Tracheal epithelial cell (primary cell): ENCODE data around the gene TNFSF11. TPM values are rescaled to one million over a fixed set of nuclear protein-coding genes. Genes with fewer than 3 reads are reported as not detected.

ENCODE experiments used
- total RNA-seq: library from RNA; depleted of rRNA; stranded (reverse); fragments of >200 nt; gene quantifications from 2 replicates; pipeline ENCODE4 v1.2.1, GENCODE V29; 2014

Gene TNFSF11, protein sequence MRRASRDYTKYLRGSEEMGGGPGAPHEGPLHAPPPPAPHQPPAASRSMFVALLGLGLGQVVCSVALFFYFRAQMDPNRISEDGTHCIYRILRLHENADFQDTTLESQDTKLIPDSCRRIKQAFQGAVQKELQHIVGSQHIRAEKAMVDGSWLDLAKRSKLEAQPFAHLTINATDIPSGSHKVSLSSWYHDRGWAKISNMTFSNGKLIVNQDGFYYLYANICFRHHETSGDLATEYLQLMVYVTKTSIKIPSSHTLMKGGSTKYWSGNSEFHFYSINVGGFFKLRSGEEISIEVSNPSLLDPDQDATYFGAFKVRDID
- total RNA-seq = 0.48 TPM in 1 of 2 replicates, not detected in the other

DNA sequence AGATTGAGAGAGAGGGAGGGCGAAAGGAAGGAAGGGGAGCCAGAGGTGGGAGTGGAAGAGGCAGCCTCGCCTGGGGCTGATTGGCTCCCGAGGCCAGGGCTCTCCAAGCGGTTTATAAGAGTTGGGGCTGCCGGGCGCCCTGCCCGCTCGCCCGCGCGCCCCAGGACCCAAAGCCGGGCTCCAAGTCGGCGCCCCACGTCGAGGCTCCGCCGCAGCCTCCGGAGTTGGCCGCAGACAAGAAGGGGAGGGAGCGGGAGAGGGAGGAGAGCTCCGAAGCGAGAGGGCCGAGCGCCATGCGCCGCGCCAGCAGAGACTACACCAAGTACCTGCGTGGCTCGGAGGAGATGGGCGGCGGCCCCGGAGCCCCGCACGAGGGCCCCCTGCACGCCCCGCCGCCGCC is at the start of gene TNFSF11:
Gene TNFSF11, plus strand, starts transcription at position 142 of the 400 bp plus-strand sequence. Its CDS starts 152 bp downstream, at position 294.

Other genes starting within 250 kb of the TNFSF11 start
- gene FAM216B, start 207.4 kb downstream of the TNFSF11 start, total RNA-seq = not detected in 2 replicates